Measurements from ENCODE around the gene SORL1-AS1.

SORL1-AS1 gene

DNA sequence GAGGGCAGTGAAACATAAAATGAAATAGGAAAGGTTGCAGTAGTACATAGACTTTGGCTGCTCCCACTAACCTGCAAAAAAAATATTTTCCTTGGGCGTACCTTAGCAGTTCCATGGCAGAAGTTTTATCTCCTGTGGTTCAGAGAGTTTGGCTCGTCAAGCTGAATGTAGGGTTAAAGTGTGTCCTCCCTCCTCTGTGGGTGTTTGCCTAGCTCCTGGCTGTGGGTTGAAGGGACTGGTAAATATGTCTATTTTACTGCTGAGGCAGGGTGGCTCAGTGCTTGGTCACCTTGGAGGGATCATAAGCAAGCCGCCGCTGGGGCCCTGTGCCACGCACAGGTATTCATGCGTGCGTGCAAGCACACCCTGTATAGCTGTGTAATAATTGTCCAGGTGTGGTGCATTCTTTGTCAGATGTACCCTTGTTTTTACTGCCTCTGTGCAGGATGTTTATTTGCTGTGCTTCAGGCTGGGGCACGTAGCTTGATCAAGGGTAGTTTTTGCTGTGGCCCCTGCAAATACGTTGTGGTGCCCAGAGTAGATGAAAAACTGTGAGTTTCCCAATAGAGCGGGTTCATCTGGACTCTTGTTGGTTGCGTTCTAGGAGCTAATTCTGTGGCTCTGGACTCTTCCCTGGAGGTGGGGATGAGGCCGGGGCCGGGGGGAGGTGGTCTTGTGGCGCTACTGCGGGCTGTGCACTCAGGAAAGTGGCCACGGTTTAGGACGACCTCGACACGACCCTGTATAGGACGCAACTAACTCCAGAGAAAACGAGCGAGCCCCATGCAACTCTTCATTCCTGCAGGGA is 1.4 kb downstream of the SORL1-AS1 start:
- DNase-seq, result peak; percentile 27

GRCh38 chr11:121450401-121450800 is 2.4 kb downstream of the SORL1-AS1 start:
- no peak for DNase-seq

DNA sequence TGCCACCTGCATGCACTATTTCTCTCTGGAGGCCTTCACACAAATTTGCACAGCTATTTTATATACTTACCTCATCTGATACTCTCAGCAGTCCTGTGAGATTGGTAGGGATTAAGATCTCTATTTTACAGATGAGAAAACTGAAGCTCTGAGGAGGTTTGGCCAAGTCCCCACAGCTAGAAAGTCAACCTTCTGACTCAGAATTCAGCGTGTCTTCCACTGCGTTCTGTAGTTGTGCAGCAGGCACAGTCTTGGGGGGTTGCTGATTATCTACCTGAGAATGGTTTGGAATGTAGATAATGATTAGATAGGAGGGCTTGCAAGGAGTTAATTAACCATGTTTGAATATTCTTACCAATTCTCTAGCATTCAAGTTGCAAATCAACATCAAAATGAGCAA is 3.1 kb downstream of the SORL1-AS1 start:
- no peak for DNase-seq

- no peak for DNase-seq
These were observed 3.6 kb downstream of the SORL1-AS1 start for GRCh38 chr11:121449123-121449522.

GRCh38 chr11:121448431-121448941 is 4.3 kb downstream of the SORL1-AS1 start:
- DNase-seq, result no peak

GRCh38 chr11:121448011-121448410 is 4.8 kb downstream of the SORL1-AS1 start:
- DNase-seq, result no peak

DNA sequence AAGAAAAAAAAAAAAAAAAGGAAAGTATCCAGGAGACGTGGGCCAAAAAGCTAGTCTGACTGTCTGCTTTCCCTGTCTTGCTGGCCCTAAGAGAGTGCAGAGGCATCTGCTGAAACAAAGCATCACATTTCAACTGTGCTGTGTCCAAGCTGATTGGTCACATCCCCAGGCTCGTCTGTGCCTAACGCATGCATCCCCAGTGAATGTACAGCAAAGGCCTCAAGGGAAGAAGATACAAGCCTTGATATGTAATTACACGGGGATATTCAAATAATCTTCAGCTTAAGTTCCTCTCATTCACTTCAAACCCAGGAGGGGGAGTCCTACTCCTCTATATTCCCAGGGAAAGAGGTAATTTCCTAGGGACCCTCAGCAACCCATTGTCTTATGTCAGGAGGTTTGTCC is 6.0 kb downstream of the SORL1-AS1 start:
- DNase-seq, result no peak

DNA sequence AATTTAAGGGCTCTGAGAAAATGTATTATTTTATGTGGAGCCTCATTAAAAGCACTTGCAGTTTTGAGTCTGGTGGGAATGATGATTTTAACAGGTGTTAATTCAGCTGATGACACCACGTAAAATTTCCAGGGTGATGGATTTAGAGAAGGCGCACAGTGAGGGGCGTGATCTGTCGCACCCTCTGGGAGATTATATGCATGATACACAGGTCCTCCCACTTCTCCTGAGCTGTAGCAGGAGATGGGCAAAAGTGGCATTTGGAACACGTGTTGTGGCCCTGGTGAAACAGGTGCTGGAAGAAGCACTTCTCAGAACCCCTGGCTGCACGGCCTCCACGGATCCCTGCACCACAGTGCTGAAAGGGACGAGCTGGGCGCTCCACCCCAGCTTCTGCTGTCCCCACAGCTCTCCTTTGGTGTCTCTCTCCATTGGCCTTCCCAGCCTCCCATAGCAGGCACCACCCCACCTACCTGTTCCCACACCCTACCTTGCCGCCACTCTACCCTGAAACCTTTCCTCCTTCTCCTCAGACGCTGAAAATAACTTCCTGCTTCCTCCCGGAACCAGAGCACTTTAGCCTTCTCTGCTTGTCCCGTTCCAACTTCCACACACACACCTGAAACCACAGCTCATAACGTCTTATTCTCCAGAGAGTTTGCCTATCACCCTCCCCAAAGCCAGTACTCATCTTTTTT is 7.5 kb downstream of the SORL1-AS1 start:
- DNase-seq, result no peak

GRCh38 chr11:121444526-121444925 is 8.2 kb downstream of the SORL1-AS1 start:
- DNase-seq, result no peak

DNA sequence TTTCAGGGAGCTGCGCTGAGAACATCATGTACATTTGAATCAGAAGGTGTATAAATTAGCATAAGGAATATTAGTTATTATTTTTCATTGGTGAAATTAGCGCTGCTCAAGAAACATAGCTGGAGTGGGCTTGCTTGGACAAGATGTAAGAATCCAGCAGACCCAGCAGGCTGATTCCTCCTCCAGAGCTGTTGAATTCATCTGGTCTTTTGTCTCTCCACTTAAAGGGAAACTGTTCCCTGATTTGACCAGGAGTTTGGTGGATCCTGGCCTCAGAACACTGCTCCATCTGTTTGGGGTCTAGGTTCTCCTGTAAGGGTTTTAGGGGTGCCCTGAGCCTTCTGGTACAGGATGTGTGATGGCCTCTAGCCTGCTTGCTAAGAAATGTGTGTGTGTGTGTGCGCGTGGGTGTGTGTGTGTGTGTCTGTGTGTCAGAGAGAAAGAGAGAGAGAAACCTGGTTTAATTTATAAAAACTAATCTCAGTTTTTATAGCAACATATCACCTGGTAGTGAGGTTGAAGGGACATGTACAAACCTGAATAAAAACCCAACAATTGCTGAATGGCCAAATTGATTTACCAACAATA is 9.0 kb downstream of the SORL1-AS1 start:
- no peak for DNase-seq

GRCh38 chr11:121441521-121441920 is 11.2 kb downstream of the SORL1-AS1 start:
- no peak for DNase-seq

DNA sequence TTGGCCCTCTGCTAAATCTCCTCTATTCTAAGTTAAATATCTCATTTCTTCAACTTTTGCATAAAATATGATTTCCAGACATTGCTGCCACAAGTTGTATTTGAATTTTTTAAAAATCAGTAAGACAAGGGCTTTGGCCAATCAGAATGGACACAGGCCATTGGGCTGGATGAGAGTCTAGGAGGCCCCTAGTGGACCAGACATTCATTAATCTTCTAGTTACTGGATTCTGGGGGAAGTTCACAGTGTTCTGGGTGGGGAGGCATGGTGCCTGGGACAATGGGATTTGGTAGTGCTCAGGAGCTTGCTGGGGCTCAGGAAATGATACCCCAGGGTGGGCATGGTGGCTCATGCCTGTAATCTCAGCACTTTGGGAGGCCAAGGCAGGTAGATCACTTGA is 13.0 kb downstream of the SORL1-AS1 start:
- DNase-seq, result no peak

GRCh38 chr11:121439337-121439736 is 13.4 kb downstream of the SORL1-AS1 start:
- DNase-seq, result no peak

DNA sequence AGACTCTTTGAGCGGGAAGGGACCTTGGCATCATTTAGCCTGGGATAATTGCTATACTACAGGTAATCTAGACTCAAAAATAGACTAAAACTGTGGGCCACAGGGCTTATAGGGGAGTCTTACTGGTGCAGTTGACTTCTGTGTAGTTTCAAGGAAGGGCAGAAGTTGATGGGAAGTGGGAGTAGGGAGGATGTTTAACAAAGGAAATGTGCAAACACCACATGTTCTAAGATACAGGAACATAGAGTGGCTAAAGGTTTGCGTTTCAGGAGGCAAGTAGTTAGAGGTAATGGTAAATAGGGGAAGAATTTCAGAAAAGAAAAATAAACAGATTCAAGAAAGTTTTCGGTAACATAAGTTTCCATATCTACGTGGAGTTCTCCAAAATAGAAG is 15.1 kb downstream of the SORL1-AS1 start:
- no peak for DNase-seq

DNA sequence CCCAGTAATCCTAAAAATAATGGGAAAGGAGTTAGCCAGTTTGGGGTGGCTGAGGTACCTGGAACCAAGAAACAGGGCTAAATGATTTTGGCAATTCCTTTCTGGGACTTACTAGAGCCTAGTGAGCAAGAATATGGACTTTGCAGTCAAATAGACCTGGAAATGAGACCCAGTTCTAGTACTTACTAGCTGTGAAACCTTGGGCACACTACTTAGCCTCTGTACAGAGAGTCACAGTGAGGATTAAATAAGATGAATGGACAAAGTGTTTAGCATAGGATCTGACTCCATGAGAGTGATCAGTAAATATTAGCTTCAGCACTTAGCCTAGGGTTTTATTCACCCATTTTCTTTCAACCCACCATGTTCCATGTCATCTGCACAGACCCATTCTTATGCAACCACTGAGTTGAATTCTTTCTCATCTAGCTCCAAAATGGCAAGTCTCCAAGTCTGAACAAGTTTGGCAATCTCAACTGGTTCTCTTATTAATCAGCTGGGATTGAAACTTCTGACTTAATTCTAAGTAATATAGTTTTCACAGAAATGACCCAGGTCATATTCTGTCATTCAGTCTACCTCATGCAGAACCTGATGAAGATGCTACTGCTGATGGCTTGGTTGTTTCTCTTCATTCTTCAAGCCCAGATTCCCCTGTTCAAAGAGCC is 15.6 kb downstream of the SORL1-AS1 start:
- DNase-seq, result no peak

DNA sequence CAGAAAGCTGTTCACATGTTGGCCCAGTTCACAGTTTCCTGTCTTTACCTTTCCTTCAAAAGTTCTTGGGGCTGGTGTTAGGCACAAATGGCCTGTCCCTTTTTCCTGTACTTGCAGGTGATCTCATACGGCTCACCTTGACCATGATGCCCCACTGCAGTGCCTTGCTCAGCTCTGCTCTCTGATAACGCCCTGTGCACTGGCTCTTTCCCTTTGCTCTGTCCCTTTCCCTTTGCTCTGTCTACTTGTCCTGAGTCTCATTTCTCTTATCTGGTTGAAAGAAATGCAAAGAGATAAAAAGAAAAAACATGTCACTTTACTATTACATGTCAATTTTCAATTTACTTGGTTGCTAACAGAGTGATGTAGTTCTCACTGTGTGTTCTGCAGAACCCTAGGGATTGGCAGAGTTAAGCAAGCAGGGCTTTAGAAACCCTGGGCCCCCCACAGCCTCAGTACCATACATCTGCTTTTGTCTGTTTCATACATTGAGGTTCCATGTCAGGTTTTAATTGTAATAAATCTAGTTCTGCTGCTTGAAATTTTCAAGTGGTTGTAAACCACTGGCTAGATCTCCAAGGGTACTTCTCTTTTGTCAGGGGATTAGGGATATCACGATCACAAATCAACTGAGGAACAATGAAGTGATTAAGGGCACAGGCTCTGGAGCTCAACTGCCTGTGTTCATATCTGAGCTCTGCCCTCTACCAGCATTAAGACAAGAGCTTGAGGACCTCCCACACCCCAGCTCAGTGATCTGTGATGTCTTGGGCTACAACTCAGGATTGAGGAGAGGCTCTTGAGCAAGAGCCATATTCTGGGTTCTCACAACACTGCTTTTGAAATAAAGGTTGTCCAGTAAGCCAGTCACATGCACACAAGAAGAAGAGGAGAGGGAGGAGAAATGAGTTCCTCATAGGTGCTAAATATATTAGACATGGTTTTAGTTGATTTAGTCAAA is 16.9 kb downstream of the SORL1-AS1 start:
- no peak for DNase-seq

GRCh38 chr11:121435132-121435531 is 17.6 kb downstream of the SORL1-AS1 start:
- no peak for DNase-seq

DNA sequence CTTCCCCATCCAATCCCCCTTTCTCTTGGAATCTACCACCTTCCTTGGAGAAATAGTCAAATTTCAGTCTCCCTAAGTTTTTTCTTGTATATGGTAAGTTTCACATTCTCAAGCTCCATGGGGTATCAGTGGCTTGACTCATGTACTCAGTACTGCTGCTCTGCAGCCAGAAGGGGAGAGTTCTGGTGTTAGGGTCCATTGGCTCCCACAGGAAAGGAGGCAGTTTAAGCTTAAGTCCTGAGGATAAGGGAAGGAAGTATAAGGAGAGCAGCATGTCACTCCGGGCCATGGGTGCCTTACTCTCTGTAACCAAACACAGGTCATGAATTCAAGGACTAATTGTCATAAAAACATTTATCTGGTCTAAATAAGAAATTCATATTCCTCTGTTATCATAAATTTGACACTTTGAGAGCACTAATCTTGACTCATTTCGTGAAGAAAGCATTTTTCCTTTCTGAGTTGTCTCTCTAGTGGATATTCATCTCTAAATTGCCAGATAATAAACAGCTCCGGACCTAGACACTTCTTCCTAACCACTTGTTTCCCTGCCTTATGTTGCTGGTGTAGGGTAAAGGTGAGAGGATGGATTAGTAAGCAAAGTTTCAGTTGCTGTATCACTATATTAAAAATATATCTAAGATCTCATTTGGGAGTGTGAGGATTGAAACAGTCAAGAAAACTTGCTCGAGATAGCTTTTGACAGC is 20.8 kb downstream of the SORL1-AS1 start:
- no peak for DNase-seq

- DNase-seq, result no peak
These were observed 23.2 kb downstream of the SORL1-AS1 start for GRCh38 chr11:121429556-121429955.

DNA sequence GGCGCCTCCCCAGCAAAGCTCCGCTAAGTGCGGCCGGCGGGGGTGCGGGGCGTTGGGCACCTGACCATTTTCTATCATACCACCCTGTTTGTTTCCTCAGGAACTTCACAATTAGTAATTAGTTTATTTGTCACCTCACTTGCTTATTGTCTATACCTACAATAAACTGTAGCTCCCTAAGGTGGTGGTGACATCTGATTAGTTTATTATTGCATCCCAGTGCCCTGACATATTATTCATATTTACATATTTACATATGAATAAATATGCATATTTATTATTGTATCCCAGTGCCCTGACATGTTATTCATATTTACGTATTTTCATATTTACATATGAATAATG is 25.4 kb downstream of the SORL1-AS1 start:
- DNase-seq, result no peak
